Forelimb muscle (tissue), 1 donor: ENCODE measurements around the gene TTLL5. TPM values are rescaled to one million over a fixed set of nuclear protein-coding genes. Genes with fewer than 3 reads are reported as not detected.
"Not testable (repeated sequence)": the region's sequence is repeated elsewhere in the genome, so short reads cannot be mapped to it uniquely, and the experiment has no call there.

Experiments
- DNase-seq: peaks from one replicate; pipeline ENCODE4 v3.0.0-alpha.2; 2013; ENCODE audit warnings: low read depth
- polyA plus RNA-seq: library from polyadenylated mRNA; unstranded; fragments of 120-200 nt; gene quantifications from one replicate; pipeline ENCODE4 v1.2.1, GENCODE V29; 2013; ENCODE audit not compliant: insufficient read length

The TTLL5 gene
- polyA plus RNA-seq, 1 donor: 17.7 TPM

GRCh38 chr14:75835156-75835725 is 174.2 kb downstream of the TTLL5 start:
- no peak for DNase-seq

- DNase-seq: no peak
Measured at GRCh38 chr14:75835737-75836136, 174.7 kb downstream of the TTLL5 start.

- DNase-seq: no peak
Measured at GRCh38 chr14:75837151-75837787, 176.2 kb downstream of the TTLL5 start.

- no peak for DNase-seq
Measured at GRCh38 chr14:75840911-75841310, 179.9 kb downstream of the TTLL5 start.

- no peak for DNase-seq
Measured at GRCh38 chr14:75842551-75842950, 181.5 kb downstream of the TTLL5 start.

- no peak for DNase-seq
Measured at GRCh38 chr14:75844486-75844885, 183.4 kb downstream of the TTLL5 start.

GRCh38 chr14:75845136-75845804 is 184.2 kb downstream of the TTLL5 start:
- DNase-seq: no peak

GRCh38 chr14:75846694-75847093 is 185.6 kb downstream of the TTLL5 start:
- not testable (repeated sequence) for DNase-seq

- no peak for DNase-seq
Measured at GRCh38 chr14:75847584-75847983, 186.5 kb downstream of the TTLL5 start.

- DNase-seq: no peak
Measured at GRCh38 chr14:75848167-75848913, 187.3 kb downstream of the TTLL5 start.

GRCh38 chr14:75849300-75849895 is 188.4 kb downstream of the TTLL5 start:
- DNase-seq: no peak

GRCh38 chr14:75851574-75851866 is 190.5 kb downstream of the TTLL5 start:
- DNase-seq: no peak

- DNase-seq: no peak
Measured at GRCh38 chr14:75854111-75854799, 193.2 kb downstream of the TTLL5 start.

- no peak for DNase-seq
Measured at GRCh38 chr14:75857199-75857598, 196.2 kb downstream of the TTLL5 start.

- no peak for DNase-seq
Measured at GRCh38 chr14:75858362-75858761, 197.3 kb downstream of the TTLL5 start.

GRCh38 chr14:75859746-75860145 is 198.7 kb downstream of the TTLL5 start:
- no peak for DNase-seq

- no peak for DNase-seq
Measured at GRCh38 chr14:75860561-75861160, 199.6 kb downstream of the TTLL5 start.

- DNase-seq: no peak
Measured at GRCh38 chr14:75861161-75861621, 200.1 kb downstream of the TTLL5 start.

- DNase-seq: no peak
Measured at GRCh38 chr14:75863221-75863620, 202.2 kb downstream of the TTLL5 start.

- DNase-seq: no peak
Measured at GRCh38 chr14:75864352-75864751, 203.3 kb downstream of the TTLL5 start.

GRCh38 chr14:75865531-75865930 is 204.5 kb downstream of the TTLL5 start:
- no peak for DNase-seq
